Measurements from ENCODE around the gene ANP32B.
"Not testable (repeated sequence)": the region's sequence is repeated elsewhere in the genome, so short reads cannot be mapped to it uniquely, and the experiment has no call there.

ANP32B gene

GRCh38 chr9:97994703-97995102, 11.6 kb downstream of the ANP32B start:
- DNase-seq, result no peak

GRCh38 chr9:97996676-97997075, 13.5 kb downstream of the ANP32B start:
- not testable (repeated sequence) for DNase-seq

- no peak for DNase-seq
Observed at GRCh38 chr9:97997330-97998276, 14.5 kb downstream of the ANP32B start.

- DNase-seq, result no peak
Observed at GRCh38 chr9:98002808-98003207, 19.7 kb downstream of the ANP32B start.

GRCh38 chr9:98006127-98006796, 23.1 kb downstream of the ANP32B start:
- no peak for DNase-seq

- DNase-seq, result no peak
Observed at GRCh38 chr9:98007251-98007928, 24.2 kb downstream of the ANP32B start.

GRCh38 chr9:98008764-98009163, 25.6 kb downstream of the ANP32B start:
- DNase-seq, result no peak

GRCh38 chr9:98009437-98009836, 26.3 kb downstream of the ANP32B start:
- no peak for DNase-seq

- no peak for DNase-seq
Observed at GRCh38 chr9:98009936-98010335, 26.8 kb downstream of the ANP32B start.

GRCh38 chr9:98010445-98010844, 27.3 kb downstream of the ANP32B start:
- no peak for DNase-seq

- no peak for DNase-seq
Observed at GRCh38 chr9:98011122-98011521, 28.0 kb downstream of the ANP32B start.

- DNase-seq, result no peak
Observed at GRCh38 chr9:98016137-98016680, 33.1 kb downstream of the ANP32B start.

- no peak for DNase-seq
Observed at GRCh38 chr9:98017306-98017705, 34.2 kb downstream of the ANP32B start.

GRCh38 chr9:98018347-98018746, 35.2 kb downstream of the ANP32B start:
- no peak for DNase-seq

GRCh38 chr9:98019098-98019497, 36.0 kb downstream of the ANP32B start:
- DNase-seq, result no peak

GRCh38 chr9:98019869-98020268, 36.7 kb downstream of the ANP32B start:
- not testable (repeated sequence) for DNase-seq

GRCh38 chr9:98020476-98021145, 37.5 kb downstream of the ANP32B start:
- DNase-seq, result no peak

- DNase-seq, result no peak
Observed at GRCh38 chr9:98021306-98022040, 38.3 kb downstream of the ANP32B start.

GRCh38 chr9:98022447-98022846, 39.3 kb downstream of the ANP32B start:
- no peak for DNase-seq

- DNase-seq, result no peak
Observed at GRCh38 chr9:98024702-98025101, 41.6 kb downstream of the ANP32B start.

GRCh38 chr9:98031169-98031568, 48.0 kb downstream of the ANP32B start:
- DNase-seq, result no peak

- no peak for DNase-seq
Observed at GRCh38 chr9:98031935-98032334, 48.8 kb downstream of the ANP32B start.
